Activated B cell treated with CpG ODN at 0.5 μM for 24 hours (primary cell): Measurements from ENCODE around the gene MYO5A. TPM values are rescaled to one million over a fixed set of nuclear protein-coding genes. Genes with fewer than 3 reads are reported as not detected.

Experiments
- ATAC-seq: fragments of 200-7000 bp; cut with Tn5 transposase; one replicate; pipeline ENCODE4 v1.10.0; 2021; ENCODE audit warnings: low read depth, mild to moderate bottlenecking, moderate library complexity
- CTCF ChIA-PET: fragments of 350-600 bp; sonication (Branson Sonifier 250); formaldehyde crosslinking; loops from one replicate; lab custom pipeline; 2021; ENCODE audit warnings: antibody characterized with exemption; lab: Charles Lee
- POLR2A ChIA-PET: fragments of 350-600 bp; sonication (Branson Sonifier 250); formaldehyde crosslinking; loops from one replicate; lab custom pipeline; 2021; ENCODE audit warnings: antibody characterized with exemption; lab: Charles Lee
- DNase-seq: peaks from one replicate; pipeline ENCODE4 v3.0.0; 2022
- H3K27ac Mint-ChIP-seq: one replicate; pipeline ENCODE4 v1.8.0; 2020; ENCODE audit warnings: mixed read lengths
- H3K27me3 Mint-ChIP-seq: one replicate; pipeline ENCODE4 v1.8.0; 2021; ENCODE audit warnings: mixed read lengths
- H3K36me3 Mint-ChIP-seq: one replicate; pipeline ENCODE4 v1.8.0; 2021; ENCODE audit warnings: low read depth, mixed read lengths
- H3K4me1 Mint-ChIP-seq: one replicate; pipeline ENCODE4 v1.8.0; 2021; ENCODE audit warnings: mixed read lengths
- H3K4me3 Mint-ChIP-seq: one replicate; pipeline ENCODE4 v1.8.0; 2020; ENCODE audit warnings: mild to moderate bottlenecking, mixed read lengths
- H3K9me3 Mint-ChIP-seq: one replicate; pipeline ENCODE4 v1.8.0; 2020; ENCODE audit warnings: mixed read lengths
- intact Hi-C: fragments of 100-400 bp; cut with micrococcal nuclease; formaldehyde crosslinking; loops from one replicate; pipeline ENCODE4 v1.15.1; 2024
- total RNA-seq: library from RNA; stranded (reverse); gene quantifications from 2 replicates; pipeline ENCODE4 v1.2.3, GENCODE V29; 2022
- TF ChIP-seq, protein P1 (sequence below): fragments of 200-600 bp; IDR thresholded peaks from one replicate; pipeline ENCODE4 v1.8.0; 2022; ENCODE audit warnings: antibody characterized with exemption, mild to moderate bottlenecking

Gene MYO5A
- total RNA-seq, 1 donor from 2014 or later = 49.1 TPM

DNA sequence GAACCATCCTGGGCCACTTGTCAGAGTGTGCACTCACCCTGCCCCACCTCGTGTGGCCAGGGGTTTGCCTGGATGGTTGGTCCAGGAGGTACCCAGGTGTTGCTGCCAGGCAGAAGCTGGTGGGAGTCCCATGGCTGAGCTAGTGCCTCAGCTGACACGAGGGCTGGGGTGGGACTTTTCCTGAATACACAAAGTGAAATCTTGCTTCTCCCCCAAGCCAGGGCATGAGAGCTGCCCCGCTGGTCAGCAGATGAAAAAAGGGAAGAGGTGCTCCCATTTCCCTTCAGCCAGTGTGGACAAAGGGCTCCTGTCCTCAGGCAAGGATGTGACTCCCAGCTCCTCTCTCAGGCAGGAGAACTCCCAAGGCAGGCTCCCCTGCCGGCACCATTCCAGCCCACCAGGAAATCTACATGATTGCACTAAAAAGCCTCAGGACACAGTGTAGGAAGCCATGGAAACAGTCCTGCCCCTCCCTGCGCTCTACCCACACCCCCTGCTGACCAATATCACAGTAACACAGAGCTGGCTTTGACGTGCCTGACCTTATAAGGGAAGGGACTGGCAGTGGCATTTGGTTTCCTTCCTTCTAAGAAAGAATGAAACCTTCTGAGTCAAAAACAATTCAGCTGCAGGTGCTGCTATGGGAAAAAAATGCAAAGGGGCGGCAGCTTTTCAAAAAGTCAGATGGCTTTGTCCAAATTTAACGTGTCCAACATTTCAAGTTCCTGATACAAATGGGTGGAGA lies 267.0 kb downstream of the MYO5A start:
- TF ChIP-seq, protein P1, sequence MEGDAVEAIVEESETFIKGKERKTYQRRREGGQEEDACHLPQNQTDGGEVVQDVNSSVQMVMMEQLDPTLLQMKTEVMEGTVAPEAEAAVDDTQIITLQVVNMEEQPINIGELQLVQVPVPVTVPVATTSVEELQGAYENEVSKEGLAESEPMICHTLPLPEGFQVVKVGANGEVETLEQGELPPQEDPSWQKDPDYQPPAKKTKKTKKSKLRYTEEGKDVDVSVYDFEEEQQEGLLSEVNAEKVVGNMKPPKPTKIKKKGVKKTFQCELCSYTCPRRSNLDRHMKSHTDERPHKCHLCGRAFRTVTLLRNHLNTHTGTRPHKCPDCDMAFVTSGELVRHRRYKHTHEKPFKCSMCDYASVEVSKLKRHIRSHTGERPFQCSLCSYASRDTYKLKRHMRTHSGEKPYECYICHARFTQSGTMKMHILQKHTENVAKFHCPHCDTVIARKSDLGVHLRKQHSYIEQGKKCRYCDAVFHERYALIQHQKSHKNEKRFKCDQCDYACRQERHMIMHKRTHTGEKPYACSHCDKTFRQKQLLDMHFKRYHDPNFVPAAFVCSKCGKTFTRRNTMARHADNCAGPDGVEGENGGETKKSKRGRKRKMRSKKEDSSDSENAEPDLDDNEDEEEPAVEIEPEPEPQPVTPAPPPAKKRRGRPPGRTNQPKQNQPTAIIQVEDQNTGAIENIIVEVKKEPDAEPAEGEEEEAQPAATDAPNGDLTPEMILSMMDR = no peak
- ATAC-seq (peak; percentile 100), DNase-seq (peak; percentile 36)
- peaks cover 39% of the 10 kb centered on the region for H3K4me1 Mint-ChIP-seq
- no peaks in the 10 kb centered on the region for H3K27me3 Mint-ChIP-seq
- intact Hi-C loops = loop anchor here (1.0 to 2.0 kb wide), 4 partner anchors 29 to 82 kb away; no protein-coding TSS in a partner anchor
- no peaks in the 10 kb centered on the region for H3K36me3 Mint-ChIP-seq
- ChIA-PET CTCF (interaction anchor here (0.6 to 2.1 kb wide), 11 partner anchors 26 to 474 kb away, joined by 3 to 10 read pairs (median 4); no protein-coding TSS in a partner anchor), POLR2A (interaction anchor here (0.7 to 16.1 kb wide), 14 partner anchors 8 to 417 kb away, joined by 3 to 297 read pairs (median 5); partner anchors contain the start of genes ATOSA and LEO1)
- H3K27ac Mint-ChIP-seq = peak overlapping the region; percentile 94
- H3K4me3 Mint-ChIP-seq = peak overlapping the region; percentile 71
- no peaks in the 10 kb centered on the region for H3K9me3 Mint-ChIP-seq

DNA sequence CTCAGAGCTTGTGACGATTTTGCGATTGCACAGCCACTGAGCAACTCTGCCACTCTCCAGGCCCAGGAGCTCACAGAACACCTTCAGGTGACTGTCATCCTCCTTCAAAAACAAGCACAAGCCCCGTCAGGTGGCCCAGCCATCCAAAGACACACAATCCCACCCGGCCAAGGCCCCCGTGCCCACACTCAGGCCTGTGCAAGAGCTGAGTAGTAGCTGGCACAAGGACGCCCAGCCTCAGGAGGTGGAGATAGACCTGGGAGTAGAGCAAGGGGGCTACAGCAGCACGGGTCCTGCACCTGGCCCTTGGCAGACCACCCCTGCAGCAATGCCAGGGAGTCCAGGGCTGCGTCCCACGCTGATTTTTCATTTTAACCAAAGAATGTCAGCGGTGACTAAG lies 267.7 kb downstream of the MYO5A start:
- H3K4me1 Mint-ChIP-seq = peaks cover 45% of the 10 kb centered on the region
- CTCF ChIA-PET = interaction anchor here (1.1 to 2.1 kb wide), 6 partner anchors 25 to 474 kb away, joined by 3 to 10 read pairs (median 4); no protein-coding TSS in a partner anchor
- peak overlapping the region; percentile 94 for H3K27ac Mint-ChIP-seq
- DNase-seq (no peak), ATAC-seq (no peak)
- POLR2A ChIA-PET = interaction anchor here (1.0 to 16.1 kb wide), 6 partner anchors 28 to 418 kb away, joined by 4 to 297 read pairs (median 10); partner anchors contain the start of genes ATOSA and LEO1
- TF ChIP-seq, protein P1 = no peak
- no peaks in the 10 kb centered on the region for H3K36me3 Mint-ChIP-seq
- H3K9me3 Mint-ChIP-seq = no peaks in the 10 kb centered on the region
- H3K4me3 Mint-ChIP-seq = no peak overlapping the region
- no peaks in the 10 kb centered on the region for H3K27me3 Mint-ChIP-seq
- intact Hi-C loops = no loop called here

DNA sequence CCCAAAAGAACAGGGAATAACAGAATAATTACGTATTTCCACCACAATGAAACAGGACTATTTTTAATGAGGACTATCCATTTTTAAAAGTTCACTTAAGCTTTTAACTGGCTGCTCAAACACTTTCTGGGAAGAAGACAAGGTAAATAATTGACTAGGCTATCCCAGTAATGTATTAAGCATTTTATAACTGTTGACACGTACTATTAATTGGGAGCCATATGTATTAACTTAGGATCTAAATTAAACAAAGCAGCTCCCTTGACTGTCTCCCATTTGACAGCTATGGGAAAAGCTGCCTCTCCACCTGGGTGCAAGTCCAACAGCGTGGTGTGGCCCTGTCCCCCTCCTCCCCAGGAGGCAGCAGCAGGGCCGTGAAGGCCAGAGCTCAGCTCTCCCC lies 269.2 kb downstream of the MYO5A start:
- ATAC-seq (no peak), DNase-seq (no peak)
- POLR2A ChIA-PET = interaction anchor here (16.1 kb wide), 1 partner anchor 26 kb away, joined by 297 read pairs; no protein-coding TSS in a partner anchor
- intact Hi-C loops = loop anchor here (5.0 kb wide), 1 partner anchor 208 kb away; no protein-coding TSS in a partner anchor
- Mint-ChIP-seq H3K36me3 (no peaks in the 10 kb centered on the region), H3K27ac (peak overlapping the region; percentile 50), H3K27me3 (no peaks in the 10 kb centered on the region), H3K9me3 (no peaks in the 10 kb centered on the region), H3K4me3 (no peak overlapping the region), H3K4me1 (peaks cover 59% of the 10 kb centered on the region)
- CTCF ChIA-PET = interaction anchor here (1.6 to 7.2 kb wide), 4 partner anchors 31 to 474 kb away, joined by 3 to 66 read pairs (median 34); no protein-coding TSS in a partner anchor
- TF ChIP-seq, protein P1 = no peak

DNA sequence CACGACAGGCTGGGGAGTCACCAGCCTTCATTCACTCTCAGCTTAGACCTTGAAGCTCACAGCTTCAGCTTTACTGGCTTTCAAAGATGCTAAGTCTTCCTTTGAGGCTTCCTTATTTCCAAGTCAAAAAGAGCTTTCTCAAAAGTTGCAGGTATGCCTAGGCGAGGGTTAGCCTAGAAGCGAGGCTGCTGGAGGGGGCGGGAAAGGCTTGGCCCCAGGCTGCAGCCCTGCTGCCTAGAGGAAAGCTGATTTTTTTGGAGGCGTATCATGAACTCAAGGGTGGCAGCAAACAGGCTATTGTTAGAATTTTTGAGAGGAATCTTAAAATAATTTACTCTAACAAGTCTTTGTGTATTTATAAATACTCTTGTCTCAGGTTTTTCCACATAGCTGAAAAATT lies 270.2 kb downstream of the MYO5A start:
- no peak for DNase-seq
- H3K4me3 Mint-ChIP-seq = no peak overlapping the region
- H3K27ac Mint-ChIP-seq = peak overlapping the region; percentile 30
- H3K9me3 Mint-ChIP-seq = no peaks in the 10 kb centered on the region
- intact Hi-C loops = loop anchor here (5.0 kb wide), 1 partner anchor 209 kb away; no protein-coding TSS in a partner anchor
- no peaks in the 10 kb centered on the region for H3K36me3 Mint-ChIP-seq
- peaks cover 63% of the 10 kb centered on the region for H3K4me1 Mint-ChIP-seq
- H3K27me3 Mint-ChIP-seq = no peaks in the 10 kb centered on the region
- ATAC-seq = no peak
- ChIA-PET POLR2A (interaction anchor here (0.7 to 16.1 kb wide), 3 partner anchors 25 to 520 kb away, joined by 4 to 297 read pairs (median 6); no protein-coding TSS in a partner anchor), CTCF (interaction anchor here (0.7 to 7.2 kb wide), 8 partner anchors 23 to 479 kb away, joined by 3 to 66 read pairs (median 11); no protein-coding TSS in a partner anchor)
- TF ChIP-seq, protein P1 = no peak
